Ascending aorta (tissue), 2 donors: ENCODE measurements around the gene GALNT9. TPM values are rescaled to one million over a fixed set of nuclear protein-coding genes. Genes with fewer than 3 reads are reported as not detected.

Experiments
- DNase-seq, 2 donors: peaks; one replicate each; pipeline ENCODE4 v3.0.0-alpha.2; 2019; ENCODE audit warnings: low spot score in 2 of 2
- H3K27ac ChIP-seq, 2 donors: fragments of 200-600 bp; sonication (generic); one replicate each; pipeline ENCODE4 v1.5.1; 2016 to 2017; ENCODE audit warnings: mild to moderate bottlenecking in 1 of 2
- H3K27me3 ChIP-seq: fragments of 200-600 bp; sonication (generic); one replicate; pipeline ENCODE4 v1.5.1; 2017
- H3K36me3 ChIP-seq, 2 donors: fragments of 200-600 bp; sonication (generic); one replicate each; pipeline ENCODE4 v1.5.1; 2016
- H3K4me1 ChIP-seq, 2 donors: fragments of 200-600 bp; sonication (generic); one replicate each; pipeline ENCODE4 v1.5.1; 2016 to 2017; ENCODE audit warnings: mild to moderate bottlenecking in 1 of 2
- H3K4me3 ChIP-seq, 2 donors: fragments of 200-600 bp; sonication (generic); one replicate each; pipeline ENCODE4 v1.5.1; 2016 to 2017; ENCODE audit warnings: mild to moderate bottlenecking in 1 of 2
- H3K9me3 ChIP-seq, 2 donors: fragments of 200-600 bp; sonication (generic); one replicate each; pipeline ENCODE4 v1.5.1; 2016
- CTCF ChIP-seq, 3 experiments: fragments of 200-600 bp in 2 of 3; fragments of 450-650 bp in 1 of 3; sonication (generic) in 2 of 3; IDR thresholded peaks; one replicate each; pipeline ENCODE4 v1.5.1; 2016 to 2019; ENCODE audit warnings: antibody characterized with exemption in 3 of 3, mild to moderate bottlenecking in 1 of 3, moderate library complexity in 1 of 3
- intact Hi-C: fragments of 100-400 bp; cut with DNase I; formaldehyde crosslinking; loops from one replicate; pipeline ENCODE4 v1.15.1; 2023
- total RNA-seq: library from RNA; depleted of rRNA; stranded (reverse); fragments of >200 nt; gene quantifications from one replicate; pipeline ENCODE4 v1.1.0, GENCODE V29; 2016

Gene GALNT9
- total RNA-seq, 1 donor from 2014 or later, result not detected

DNA sequence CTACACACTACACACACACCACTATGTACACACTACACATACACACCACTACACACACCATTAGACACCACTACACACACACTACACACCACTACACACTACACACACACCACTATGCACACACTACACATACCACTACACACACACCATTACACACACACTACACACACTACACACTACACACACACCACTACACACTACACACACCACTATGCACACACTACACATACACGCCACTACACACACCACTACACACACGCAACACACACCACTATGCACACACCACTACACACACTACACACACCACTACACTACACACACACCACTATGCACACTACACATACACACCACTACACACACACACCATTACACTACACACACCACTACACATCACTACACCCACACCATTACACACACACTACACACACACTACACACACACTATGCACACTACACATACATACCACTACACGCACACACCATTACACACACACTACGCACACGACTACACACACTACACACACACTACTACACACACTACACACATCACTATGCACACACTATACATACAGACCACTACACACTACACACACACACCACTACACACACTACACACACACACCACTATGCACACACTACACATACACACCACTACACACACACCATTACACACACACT, 171.5 kb downstream of the GALNT9 start:
- Histone ChIP-seq H3K36me3 (peaks cover 5 to 14% of the 10 kb centered on the region in 2 donors), H3K27ac (no peak overlapping the region), H3K4me3 (no peak overlapping the region), H3K4me1 (peaks cover under 1% of the 10 kb centered on the region in 2 donors), H3K9me3 (no peaks in the 10 kb centered on the region), H3K27me3 (no peaks in the 10 kb centered on the region)
- no peak for DNase-seq
- no peak for TF ChIP-seq CTCF (IDR thresholded peaks at IDR 0.05)
- intact Hi-C loops, result no loop called here

GRCh38 chr12:132156573-132157325, 172.6 kb downstream of the GALNT9 start:
- Histone ChIP-seq H3K27me3 (no peaks in the 10 kb centered on the region), H3K27ac (no peak overlapping the region), H3K9me3 (no peaks in the 10 kb centered on the region), H3K4me1 (no peaks in the 10 kb centered on the region), H3K4me3 (no peak overlapping the region), H3K36me3 (peaks cover 11 to 18% of the 10 kb centered on the region in 2 donors)
- TF ChIP-seq CTCF (IDR thresholded peaks at IDR 0.05), result no peak
- intact Hi-C loops, result no loop called here
- DNase-seq, result no peak

- DNase-seq, result no peak
- no peak overlapping the region for H3K27ac ChIP-seq
- H3K36me3 ChIP-seq, result peaks cover 18 to 26% of the 10 kb centered on the region in 2 donors
- H3K27me3 ChIP-seq, result no peaks in the 10 kb centered on the region
- H3K9me3 ChIP-seq, result no peaks in the 10 kb centered on the region
- H3K4me3 ChIP-seq, result no peak overlapping the region
- intact Hi-C loops, result loop anchor here (2.0 kb wide), 1 partner anchor 459 kb away; no protein-coding TSS in a partner anchor
- TF ChIP-seq CTCF (IDR thresholded peaks at IDR 0.05), result no peak
- H3K4me1 ChIP-seq, result no peaks in the 10 kb centered on the region
These were observed 173.4 kb downstream of the GALNT9 start for GRCh38 chr12:132155771-132156572.

GRCh38 chr12:132154941-132155770, 174.2 kb downstream of the GALNT9 start:
- Histone ChIP-seq H3K27me3 (no peaks in the 10 kb centered on the region), H3K4me1 (no peaks in the 10 kb centered on the region), H3K36me3 (peaks cover 18 to 30% of the 10 kb centered on the region in 2 donors), H3K27ac (no peak overlapping the region), H3K4me3 (no peak overlapping the region), H3K9me3 (no peaks in the 10 kb centered on the region)
- TF ChIP-seq CTCF (IDR thresholded peaks at IDR 0.05), result no peak
- DNase-seq, result no peak
- intact Hi-C loops, result loop anchor here (2.0 kb wide), 1 partner anchor 460 kb away; no protein-coding TSS in a partner anchor

DNA sequence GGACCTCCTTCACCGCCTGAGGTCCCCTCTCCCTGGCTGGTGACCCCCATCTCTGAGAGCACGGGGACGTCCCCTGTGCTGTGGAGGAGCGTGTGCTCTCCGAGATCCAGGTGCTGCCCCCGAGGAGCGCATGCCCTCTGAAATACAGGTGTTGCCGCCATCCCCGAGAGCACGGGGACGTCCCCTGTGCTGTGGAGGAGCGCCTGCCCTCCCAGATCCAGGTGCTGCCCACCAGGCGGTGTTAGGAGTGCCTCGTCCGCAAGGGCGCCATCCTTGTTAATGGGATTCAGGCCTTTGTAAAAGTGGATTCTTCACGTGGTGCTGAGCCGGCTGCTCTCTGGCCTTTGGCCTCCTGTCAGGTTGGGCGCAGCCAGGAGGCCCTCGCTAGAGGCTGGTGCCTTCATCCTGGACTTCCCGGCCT, 175.0 kb downstream of the GALNT9 start:
- no peak for TF ChIP-seq CTCF (IDR thresholded peaks at IDR 0.05)
- intact Hi-C loops, result loop anchor here (2.0 kb wide), 1 partner anchor 460 kb away; no protein-coding TSS in a partner anchor
- no peak overlapping the region for H3K27ac ChIP-seq
- no peaks in the 10 kb centered on the region for H3K27me3 ChIP-seq
- no peak for DNase-seq
- H3K4me1 ChIP-seq, result no peaks in the 10 kb centered on the region
- H3K36me3 ChIP-seq, result peaks cover 18 to 30% of the 10 kb centered on the region in 2 donors
- peak overlapping the region; percentile 22 to 55 for H3K4me3 ChIP-seq
- no peaks in the 10 kb centered on the region for H3K9me3 ChIP-seq
